RWPE1 (cell line): ENCODE results near the gene KPNA4.
A peak's percentile ranks its signal among the peaks of the same experiment; 100 is the strongest.

Experiments
- CTCF ChIA-PET: fragments of 350-600 bp; sonication (Branson Sonifier 250); formaldehyde crosslinking; extraction: SDS; loops from one replicate; lab custom pipeline; 2021; lab: Yijun Ruan, JAX
- POLR2A ChIA-PET: fragments of 400-600 bp; formaldehyde crosslinking; extraction: SDS; loops from one replicate; lab custom pipeline; 2020; ENCODE audit warnings: antibody characterized with exemption; ENCODE audit not compliant: low non-redundant PET; lab: Yijun Ruan, JAX
- DNase-seq: peaks from one replicate; pipeline ENCODE4 v3.0.0; 2012; ENCODE audit warnings: low spot score
- H3K27ac ChIP-seq: fragments of 450-650 bp; 2 replicates; pipeline ENCODE4 v1.5.1; 2017
- CTCF ChIP-seq: fragments of 450-650 bp; conservative IDR thresholded peaks from 2 replicates; pipeline ENCODE4 v1.5.1; 2017; ENCODE audit warnings: low read depth, mild to moderate bottlenecking

The KPNA4 gene

DNA sequence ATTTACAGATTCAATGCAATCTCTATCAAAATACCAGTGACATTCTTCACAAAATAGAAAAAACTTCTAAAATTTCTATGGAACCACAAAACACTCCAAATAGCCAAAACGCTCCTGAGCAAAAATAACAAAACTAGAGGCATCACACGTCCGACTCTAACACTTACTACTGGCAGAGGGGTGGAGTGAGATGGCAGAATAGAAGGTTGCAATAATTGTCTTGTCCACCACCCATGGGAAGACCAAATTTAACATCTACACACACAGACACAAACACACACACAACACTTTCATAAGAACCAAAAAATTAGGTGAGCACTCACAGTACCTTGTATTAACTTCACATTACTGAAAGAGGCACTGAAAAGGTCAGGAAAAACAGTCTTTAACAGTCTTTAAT, 21.3 kb upstream of the KPNA4 start:
- CTCF ChIA-PET, result no interaction called here
- POLR2A ChIA-PET, result no interaction called here
- DNase-seq, result no peak
- TF ChIP-seq CTCF, result no peak
- no peak overlapping the region for H3K27ac ChIP-seq

GRCh38 chr3:160583451-160583850, 18.1 kb upstream of the KPNA4 start:
- H3K27ac ChIP-seq, result no peak overlapping the region
- ChIA-PET POLR2A (no interaction called here), CTCF (no interaction called here)
- no peak for DNase-seq
- TF ChIP-seq CTCF, result no peak

DNA sequence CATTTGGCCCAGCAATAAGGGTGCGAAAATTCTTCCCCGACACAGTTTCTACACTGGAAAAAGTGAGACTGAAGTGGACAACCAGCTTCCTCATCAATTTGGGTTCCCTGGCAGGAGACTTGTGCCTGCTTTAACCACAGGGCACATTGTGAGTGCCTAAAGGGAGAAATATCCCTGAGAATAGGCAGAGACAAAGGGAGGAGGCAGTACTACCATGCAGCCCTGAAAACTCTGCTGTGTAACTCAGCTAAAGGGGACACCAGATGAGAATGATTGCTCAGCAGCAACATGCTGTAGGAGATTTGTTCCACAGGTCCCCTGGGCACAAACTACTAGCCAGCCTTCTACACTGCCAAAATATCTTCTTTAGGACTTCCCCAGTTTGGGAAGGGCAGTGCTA, 15.6 kb upstream of the KPNA4 start:
- DNase-seq, result no peak
- H3K27ac ChIP-seq, result no peak overlapping the region
- ChIA-PET CTCF (no interaction called here), POLR2A (no interaction called here)
- TF ChIP-seq CTCF, result no peak

- no peak for TF ChIP-seq CTCF
- H3K27ac ChIP-seq, result no peak overlapping the region
- CTCF ChIA-PET, result no interaction called here
- DNase-seq, result peak; percentile 4
- POLR2A ChIA-PET, result no interaction called here
These were observed 12.3 kb upstream of the KPNA4 start for GRCh38 chr3:160577556-160578195.

DNA sequence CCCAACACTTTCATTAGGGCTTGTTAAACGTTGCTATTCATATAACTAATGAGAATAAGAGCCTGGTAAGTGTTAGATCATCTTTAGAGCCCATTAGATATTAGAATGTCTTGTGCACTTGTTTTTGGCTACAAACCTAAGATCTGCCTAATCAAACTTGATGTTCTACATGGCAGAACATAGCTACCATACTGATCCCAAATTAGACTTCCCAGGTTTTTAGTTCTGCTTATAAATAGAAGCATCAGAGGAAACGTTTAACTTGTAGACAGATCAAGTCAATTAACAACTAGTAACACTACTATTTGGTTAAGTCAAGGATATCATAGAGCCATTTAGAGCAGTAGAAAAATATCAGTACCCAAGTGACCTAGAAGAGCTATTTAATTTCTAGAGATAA, 11.7 kb upstream of the KPNA4 start:
- TF ChIP-seq CTCF, result no peak
- ChIA-PET POLR2A (no interaction called here), CTCF (no interaction called here)
- DNase-seq, result no peak
- H3K27ac ChIP-seq, result no peak overlapping the region

DNA sequence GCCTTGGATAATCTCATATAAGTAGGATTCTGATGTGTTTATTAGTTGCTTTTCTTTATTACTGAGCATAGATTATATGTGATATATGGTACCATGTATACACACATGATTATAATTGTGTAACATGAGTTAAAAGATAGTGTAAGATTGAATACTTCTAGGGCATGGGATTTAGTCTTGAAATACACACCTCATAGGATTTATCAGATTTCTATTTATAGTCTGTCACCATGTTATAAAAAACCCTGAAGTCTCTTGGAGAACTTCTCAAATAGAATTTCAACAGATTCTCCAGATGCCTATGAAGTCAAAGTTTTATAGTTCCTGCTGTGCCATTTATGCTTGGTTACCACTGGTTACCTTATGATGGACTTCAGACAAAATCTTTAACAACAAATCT, 11.2 kb upstream of the KPNA4 start:
- no peak for DNase-seq
- H3K27ac ChIP-seq, result no peak overlapping the region
- TF ChIP-seq CTCF, result no peak
- CTCF ChIA-PET, result no interaction called here
- POLR2A ChIA-PET, result no interaction called here
